Measurements from ENCODE around the gene STAT4. TPM values are rescaled to one million over a fixed set of nuclear protein-coding genes. Genes with fewer than 3 reads are reported as not detected.

STAT4 gene
- total RNA-seq, 1 donor from 2014 or later = 8.0 TPM

- intact Hi-C loops (cut with DNase I) = no loop called here
These were observed 7.0 kb downstream of the STAT4 start for GRCh38 chr2:191143791-191144190.

GRCh38 chr2:191128911-191129304 is 21.9 kb downstream of the STAT4 start:
- no peak for DNase-seq
- Histone ChIP-seq H3K4me1 (no peaks in the 10 kb centered on the region), H3K36me3 (no peaks in the 10 kb centered on the region), H3K27me3 (no peaks in the 10 kb centered on the region), H3K27ac (no peak overlapping the region), H3K4me3 (no peak overlapping the region), H3K9me3 (no peaks in the 10 kb centered on the region)
- intact Hi-C loops (cut with DNase I) = no loop called here
- TF ChIP-seq CTCF (IDR thresholded peaks at IDR 0.05) = no peak
- no peak for ATAC-seq

More at GRCh38 chr2:191143791-191144190, 7.0 kb downstream of the STAT4 start:
- no peaks in the 10 kb centered on the region for H3K4me1 ChIP-seq
- no peak overlapping the region for H3K27ac ChIP-seq
- no peaks in the 10 kb centered on the region for H3K27me3 ChIP-seq
- H3K36me3 ChIP-seq = no peaks in the 10 kb centered on the region
- H3K4me3 ChIP-seq = no peak overlapping the region
- TF ChIP-seq CTCF (IDR thresholded peaks at IDR 0.05) = no peak
- ATAC-seq (no peak), DNase-seq (no peak)
- no peaks in the 10 kb centered on the region for H3K9me3 ChIP-seq

GRCh38 chr2:191128172-191128910 is 22.5 kb downstream of the STAT4 start:
- Histone ChIP-seq H3K9me3 (no peaks in the 10 kb centered on the region), H3K4me1 (no peaks in the 10 kb centered on the region), H3K4me3 (no peak overlapping the region), H3K27me3 (no peaks in the 10 kb centered on the region), H3K27ac (no peak overlapping the region), H3K36me3 (no peaks in the 10 kb centered on the region)
- no peak for DNase-seq
- intact Hi-C loops (cut with DNase I) = no loop called here
- TF ChIP-seq CTCF (IDR thresholded peaks at IDR 0.05) = no peak
- ATAC-seq = peak; percentile 35

GRCh38 chr2:191127235-191127634 is 23.6 kb downstream of the STAT4 start:
- Histone ChIP-seq H3K36me3 (no peaks in the 10 kb centered on the region), H3K9me3 (no peaks in the 10 kb centered on the region), H3K4me3 (no peak overlapping the region), H3K27ac (no peak overlapping the region), H3K4me1 (no peaks in the 10 kb centered on the region), H3K27me3 (no peaks in the 10 kb centered on the region)
- intact Hi-C loops (cut with DNase I) = no loop called here
- no peak for DNase-seq
- no peak for TF ChIP-seq CTCF (IDR thresholded peaks at IDR 0.05)
- ATAC-seq = no peak

GRCh38 chr2:191126386-191127085 is 24.3 kb downstream of the STAT4 start:
- H3K4me1 ChIP-seq = no peaks in the 10 kb centered on the region
- TF ChIP-seq CTCF (IDR thresholded peaks at IDR 0.05) = no peak
- DNase-seq (no peak), ATAC-seq (peak; percentile 48)
- no peaks in the 10 kb centered on the region for H3K36me3 ChIP-seq
- H3K27ac ChIP-seq = no peak overlapping the region
- H3K4me3 ChIP-seq = no peak overlapping the region
- no peaks in the 10 kb centered on the region for H3K27me3 ChIP-seq
- no peaks in the 10 kb centered on the region for H3K9me3 ChIP-seq
- intact Hi-C loops (cut with DNase I) = no loop called here
